ENCODE data around the gene ANKRD13C.

Gene ANKRD13C

GRCh38 chr1:70314706-70315304, 39.7 kb downstream of the ANKRD13C start:
- DNase-seq (ENCODE audit: extremely low read depth in 1 of 2, low read depth in 1 of 2), result no peak

GRCh38 chr1:70311369-70311768, 43.2 kb downstream of the ANKRD13C start:
- no peak for DNase-seq (ENCODE audit: extremely low read depth in 1 of 2, low read depth in 1 of 2)

- no peak for DNase-seq (ENCODE audit: extremely low read depth in 1 of 2, low read depth in 1 of 2)
These were observed 55.0 kb downstream of the ANKRD13C start for GRCh38 chr1:70299472-70299871.

GRCh38 chr1:70295749-70296148, 58.8 kb downstream of the ANKRD13C start:
- DNase-seq (ENCODE audit: extremely low read depth in 1 of 2, low read depth in 1 of 2), result no peak

GRCh38 chr1:70293186-70293843, 61.2 kb downstream of the ANKRD13C start:
- DNase-seq (ENCODE audit: extremely low read depth in 1 of 2, low read depth in 1 of 2), result no peak

- DNase-seq (ENCODE audit: extremely low read depth in 1 of 2, low read depth in 1 of 2), result no peak
These were observed 64.3 kb downstream of the ANKRD13C start for GRCh38 chr1:70290218-70290617.

- no peak for DNase-seq (ENCODE audit: extremely low read depth in 1 of 2, low read depth in 1 of 2)
These were observed 66.4 kb downstream of the ANKRD13C start for GRCh38 chr1:70288166-70288565.

GRCh38 chr1:70286453-70286852, 68.1 kb downstream of the ANKRD13C start:
- no peak for DNase-seq (ENCODE audit: extremely low read depth in 1 of 2, low read depth in 1 of 2)

GRCh38 chr1:70284366-70284765, 70.2 kb downstream of the ANKRD13C start:
- no peak for DNase-seq (ENCODE audit: extremely low read depth in 1 of 2, low read depth in 1 of 2)

- DNase-seq (ENCODE audit: extremely low read depth in 1 of 2, low read depth in 1 of 2), result no peak
These were observed 75.8 kb downstream of the ANKRD13C start for GRCh38 chr1:70278710-70279109.

- DNase-seq (ENCODE audit: extremely low read depth in 1 of 2, low read depth in 1 of 2), result no peak
These were observed 76.6 kb downstream of the ANKRD13C start for GRCh38 chr1:70277875-70278274.

GRCh38 chr1:70265946-70266345, 88.6 kb downstream of the ANKRD13C start:
- no peak for DNase-seq (ENCODE audit: extremely low read depth in 1 of 2, low read depth in 1 of 2)

GRCh38 chr1:70264839-70265238, 89.7 kb downstream of the ANKRD13C start:
- no peak for DNase-seq (ENCODE audit: extremely low read depth in 1 of 2, low read depth in 1 of 2)

GRCh38 chr1:70256664-70257063, 97.9 kb downstream of the ANKRD13C start:
- DNase-seq (ENCODE audit: extremely low read depth in 1 of 2, low read depth in 1 of 2), result no peak

GRCh38 chr1:70248729-70249128, 105.8 kb downstream of the ANKRD13C start:
- no peak for DNase-seq (ENCODE audit: extremely low read depth in 1 of 2, low read depth in 1 of 2)

- DNase-seq (ENCODE audit: extremely low read depth in 1 of 2, low read depth in 1 of 2), result no peak
These were observed 106.8 kb downstream of the ANKRD13C start for GRCh38 chr1:70247768-70248167.

- no peak for DNase-seq (ENCODE audit: extremely low read depth in 1 of 2, low read depth in 1 of 2)
These were observed 107.4 kb downstream of the ANKRD13C start for GRCh38 chr1:70247122-70247521.

GRCh38 chr1:70239940-70240339, 114.6 kb downstream of the ANKRD13C start:
- DNase-seq (ENCODE audit: extremely low read depth in 1 of 2, low read depth in 1 of 2), result no peak

- no peak for DNase-seq (ENCODE audit: extremely low read depth in 1 of 2, low read depth in 1 of 2)
These were observed 119.8 kb downstream of the ANKRD13C start for GRCh38 chr1:70234733-70235132.

- no peak for DNase-seq (ENCODE audit: extremely low read depth in 1 of 2, low read depth in 1 of 2)
These were observed 123.0 kb downstream of the ANKRD13C start for GRCh38 chr1:70231475-70231874.

- DNase-seq (ENCODE audit: extremely low read depth in 1 of 2, low read depth in 1 of 2), result no peak
These were observed 125.9 kb downstream of the ANKRD13C start for GRCh38 chr1:70228670-70229069.

- no peak for DNase-seq (ENCODE audit: extremely low read depth in 1 of 2, low read depth in 1 of 2)
These were observed 127.1 kb downstream of the ANKRD13C start for GRCh38 chr1:70227439-70227838.

- no peak for DNase-seq (ENCODE audit: extremely low read depth in 1 of 2, low read depth in 1 of 2)
These were observed 129.6 kb downstream of the ANKRD13C start for GRCh38 chr1:70224954-70225353.
